OCI-LY3 (cell line): Measurements from ENCODE around the gene CRHBP.

ENCODE experiments used
- EZH2phosphoT487 ChIP-seq: fragments of 200-600 bp; shearing (Covaris generic); IDR thresholded peaks from 2 replicates; pipeline ENCODE4 v1.6.1; 2018; ENCODE audit warnings: antibody characterized with exemption, mixed run types, low read depth
- TF ChIP-seq, protein P1 (sequence below): fragments of 200-600, 300-600 bp; sonication (generic); IDR thresholded peaks from 2 replicates; pipeline ENCODE4 v1.5.1; 2014; ENCODE audit warnings: antibody characterized with exemption, low read length, low read depth

GRCh38 chr5:76943006-76943405, 9.8 kb upstream of the CRHBP start:
- TF ChIP-seq, protein P1, sequence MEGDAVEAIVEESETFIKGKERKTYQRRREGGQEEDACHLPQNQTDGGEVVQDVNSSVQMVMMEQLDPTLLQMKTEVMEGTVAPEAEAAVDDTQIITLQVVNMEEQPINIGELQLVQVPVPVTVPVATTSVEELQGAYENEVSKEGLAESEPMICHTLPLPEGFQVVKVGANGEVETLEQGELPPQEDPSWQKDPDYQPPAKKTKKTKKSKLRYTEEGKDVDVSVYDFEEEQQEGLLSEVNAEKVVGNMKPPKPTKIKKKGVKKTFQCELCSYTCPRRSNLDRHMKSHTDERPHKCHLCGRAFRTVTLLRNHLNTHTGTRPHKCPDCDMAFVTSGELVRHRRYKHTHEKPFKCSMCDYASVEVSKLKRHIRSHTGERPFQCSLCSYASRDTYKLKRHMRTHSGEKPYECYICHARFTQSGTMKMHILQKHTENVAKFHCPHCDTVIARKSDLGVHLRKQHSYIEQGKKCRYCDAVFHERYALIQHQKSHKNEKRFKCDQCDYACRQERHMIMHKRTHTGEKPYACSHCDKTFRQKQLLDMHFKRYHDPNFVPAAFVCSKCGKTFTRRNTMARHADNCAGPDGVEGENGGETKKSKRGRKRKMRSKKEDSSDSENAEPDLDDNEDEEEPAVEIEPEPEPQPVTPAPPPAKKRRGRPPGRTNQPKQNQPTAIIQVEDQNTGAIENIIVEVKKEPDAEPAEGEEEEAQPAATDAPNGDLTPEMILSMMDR, result no peak
- no peak for TF ChIP-seq EZH2phosphoT487
